Measurements from ENCODE around the gene MYF6.

The MYF6 gene

DNA sequence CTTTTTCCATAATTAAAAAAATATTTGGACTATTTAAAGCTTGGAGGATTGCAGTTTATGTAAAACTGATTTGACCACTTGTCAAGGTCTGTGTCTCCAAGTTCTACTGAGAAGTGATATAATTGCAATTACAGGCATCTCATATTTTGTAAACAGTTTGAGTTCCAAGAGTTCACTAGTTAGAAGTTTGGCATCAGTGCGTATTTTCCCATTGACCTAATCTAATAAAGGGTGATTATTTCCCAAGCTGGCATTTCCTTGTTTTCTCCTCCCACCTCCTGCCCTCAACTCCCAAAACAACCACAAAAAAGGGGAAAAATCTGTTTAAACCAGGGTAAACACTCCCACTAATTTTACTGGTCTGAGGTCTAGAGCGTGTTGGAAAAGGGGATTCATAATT is 3.0 kb upstream of the MYF6 start:
- no peak for DNase-seq (ENCODE audit: low read depth in 2 of 2)

DNA sequence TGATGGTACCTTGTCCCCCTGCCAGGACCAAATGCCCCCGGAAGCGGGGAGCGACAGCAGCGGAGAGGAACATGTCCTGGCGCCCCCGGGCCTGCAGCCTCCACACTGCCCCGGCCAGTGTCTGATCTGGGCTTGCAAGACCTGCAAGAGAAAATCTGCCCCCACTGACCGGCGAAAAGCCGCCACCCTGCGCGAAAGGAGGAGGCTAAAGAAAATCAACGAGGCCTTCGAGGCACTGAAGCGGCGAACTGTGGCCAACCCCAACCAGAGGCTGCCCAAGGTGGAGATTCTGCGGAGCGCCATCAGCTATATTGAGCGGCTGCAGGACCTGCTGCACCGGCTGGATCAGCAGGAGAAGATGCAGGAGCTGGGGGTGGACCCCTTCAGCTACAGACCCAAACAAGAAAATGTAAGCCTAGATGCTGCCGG is 410 bp downstream of the MYF6 start:
- DNase-seq (ENCODE audit: low read depth in 2 of 2) = no peak

DNA sequence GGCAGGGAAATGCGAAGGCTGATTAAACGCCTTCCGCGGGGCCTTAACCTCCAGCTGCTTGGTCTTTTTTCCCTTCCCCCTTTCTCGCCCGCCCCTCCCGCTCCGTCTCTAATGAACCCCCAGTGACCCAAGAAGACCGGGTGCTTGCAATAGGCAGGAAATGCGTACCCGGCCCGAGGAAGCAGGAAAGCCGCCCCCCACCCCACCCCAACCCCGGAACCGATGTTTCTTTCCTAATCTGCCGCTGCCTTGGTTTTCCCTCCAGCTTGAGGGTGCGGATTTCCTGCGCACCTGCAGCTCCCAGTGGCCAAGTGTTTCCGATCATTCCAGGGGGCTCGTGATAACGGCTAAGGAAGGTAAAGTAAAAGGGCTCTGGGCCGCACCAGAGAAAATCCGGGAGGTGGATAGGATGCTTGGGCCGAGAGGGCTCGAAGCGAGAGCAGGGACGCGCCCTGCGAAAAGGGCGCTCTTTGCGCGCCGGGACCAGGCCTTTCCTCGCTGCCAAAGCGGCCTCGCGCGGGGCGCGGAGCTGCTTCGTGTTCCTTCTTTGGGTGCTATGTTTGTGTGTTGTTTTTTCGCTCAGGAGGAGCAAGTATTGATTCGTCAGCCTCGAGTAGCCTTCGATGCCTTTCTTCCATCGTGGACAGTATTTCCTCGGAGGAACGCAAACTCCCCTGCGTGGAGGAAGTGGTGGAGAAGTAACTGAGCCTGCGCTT is 983 bp downstream of the MYF6 start:
- DNase-seq (ENCODE audit: low read depth in 2 of 2) = no peak

DNA sequence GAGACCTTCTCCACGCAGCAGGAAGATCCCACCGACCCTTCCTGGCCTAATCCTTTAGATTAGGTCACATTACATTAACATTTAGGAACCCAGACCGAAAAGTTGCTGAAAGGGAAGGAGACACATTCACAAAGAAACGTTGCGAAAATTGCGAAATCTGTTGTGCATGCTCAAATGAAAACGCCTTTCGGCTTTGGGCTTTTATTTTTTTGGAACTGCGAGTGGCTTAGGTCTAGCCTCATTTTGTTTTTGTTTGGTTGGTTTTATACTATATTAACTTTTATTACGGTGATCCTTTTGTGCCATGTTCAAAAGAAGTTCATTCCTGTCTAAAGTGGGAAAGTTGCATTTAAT is 1.5 kb downstream of the MYF6 start:
- no peak for DNase-seq (ENCODE audit: low read depth in 2 of 2)

DNA sequence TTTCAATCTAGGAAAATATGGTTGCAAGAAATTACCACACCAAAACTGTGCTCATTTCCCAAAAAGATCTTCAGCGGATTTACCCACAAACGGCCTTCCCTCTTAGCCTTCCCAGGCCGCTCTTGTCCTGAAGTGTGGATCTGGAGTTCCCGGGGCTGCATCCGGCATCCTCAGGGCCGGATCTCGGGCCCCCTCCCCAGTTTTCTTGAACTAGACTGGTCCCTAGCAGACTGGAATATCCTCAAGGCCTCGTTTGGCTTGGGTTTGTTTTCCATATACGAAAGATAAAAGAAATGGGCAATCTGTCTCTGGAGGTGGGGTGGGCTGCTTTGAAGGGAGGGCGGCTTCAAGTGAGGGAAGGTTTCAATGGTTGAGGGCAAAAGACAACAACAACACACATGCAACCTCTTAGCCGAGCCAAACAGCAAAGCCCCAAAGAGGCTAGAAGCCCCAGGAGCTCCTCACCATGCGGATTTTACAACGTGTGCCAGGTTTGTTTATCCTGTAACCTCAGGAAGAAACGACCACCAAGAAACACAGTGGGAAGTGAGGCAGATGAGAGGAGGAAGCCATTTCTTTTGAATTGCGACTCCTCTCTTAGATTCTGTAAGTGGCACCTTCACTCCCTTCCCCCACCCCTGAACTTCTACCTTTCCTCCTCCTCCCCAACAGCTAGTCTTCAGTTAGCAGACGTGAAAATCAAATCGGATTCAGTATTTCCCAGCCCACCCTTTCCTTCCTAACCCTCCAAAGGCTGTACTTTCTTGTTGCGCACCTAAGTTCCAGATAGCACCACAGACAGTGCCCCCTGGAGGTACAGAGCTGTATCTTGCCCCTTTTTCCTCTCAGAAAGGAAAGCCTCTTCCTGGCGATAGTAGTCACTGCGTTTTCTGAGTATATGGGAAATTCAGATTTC is 2.6 kb downstream of the MYF6 start:
- DNase-seq (ENCODE audit: low read depth in 2 of 2) = no peak

DNA sequence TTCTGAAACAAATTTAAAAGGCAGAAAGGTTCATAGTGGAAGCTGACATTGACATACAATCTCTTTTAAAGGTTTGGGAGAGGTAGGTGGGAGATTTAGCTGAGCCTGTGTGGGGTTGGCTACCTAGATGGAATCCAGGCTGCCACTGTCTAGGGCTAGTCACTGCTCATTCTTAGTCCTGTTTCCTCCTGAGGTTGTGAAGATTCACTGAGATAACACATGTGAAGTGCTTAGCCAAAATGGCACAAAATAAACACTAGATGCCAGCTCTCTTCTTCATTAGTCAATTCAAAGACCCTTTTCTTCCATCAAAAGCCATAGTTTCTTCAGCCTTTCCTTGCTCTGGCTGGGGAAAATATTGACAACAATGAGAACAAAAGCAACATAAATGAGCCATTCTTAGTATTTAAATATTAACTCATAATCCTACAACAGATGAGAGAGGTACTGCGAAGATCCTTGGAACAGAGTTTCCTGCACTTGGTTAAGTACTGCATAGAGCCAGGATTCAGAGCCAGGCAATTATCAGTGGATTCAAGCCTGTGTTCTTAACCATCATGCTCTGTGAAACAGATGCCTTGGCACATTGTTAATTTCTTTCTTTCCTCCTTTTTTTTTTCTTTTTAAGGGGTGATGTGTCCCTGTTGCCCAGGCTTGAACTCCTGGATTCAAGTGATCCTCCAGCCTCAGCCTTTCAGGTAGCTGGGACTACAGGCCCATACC is 3.5 kb downstream of the MYF6 start:
- DNase-seq (ENCODE audit: low read depth in 2 of 2) = no peak

DNA sequence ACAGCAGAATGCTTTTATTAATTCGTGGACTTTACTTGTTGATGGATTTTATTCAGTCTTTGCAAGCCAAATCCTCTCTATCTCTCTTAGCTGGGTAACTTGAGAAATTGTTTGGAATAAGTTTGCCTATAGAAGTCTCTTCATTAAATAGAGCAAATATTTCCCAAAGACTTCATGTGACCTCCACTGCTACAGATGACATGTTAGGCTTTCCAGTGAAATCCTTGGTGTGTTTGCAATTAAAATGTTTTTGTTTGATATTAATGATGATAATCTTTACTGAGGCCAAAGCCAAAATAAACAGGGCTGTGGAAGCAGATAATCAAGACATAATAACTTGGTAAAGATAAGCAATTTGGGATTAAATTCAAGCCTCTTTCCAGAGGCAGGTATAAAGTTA is 4.4 kb downstream of the MYF6 start:
- DNase-seq (ENCODE audit: low read depth in 2 of 2) = no peak

DNA sequence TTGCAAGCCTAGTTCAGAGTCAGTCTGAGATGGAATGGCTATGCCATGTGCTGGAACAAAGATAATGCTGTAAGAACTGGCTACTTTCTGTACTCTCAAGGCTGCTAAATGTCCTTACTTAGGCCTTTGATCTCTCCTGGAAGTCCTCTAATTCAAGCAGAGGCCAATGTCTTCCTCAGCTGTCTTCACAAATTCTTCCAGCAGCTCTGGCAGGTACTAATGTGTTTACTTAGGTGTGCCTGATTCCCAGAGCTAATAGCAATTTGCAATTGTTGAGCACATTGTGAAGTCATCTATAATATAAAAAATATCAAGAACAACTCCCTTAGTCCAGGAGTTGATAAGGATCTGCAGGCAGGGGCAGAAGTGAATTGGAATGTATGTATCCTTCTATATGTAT is 5.4 kb downstream of the MYF6 start:
- DNase-seq (ENCODE audit: low read depth in 2 of 2) = no peak

DNA sequence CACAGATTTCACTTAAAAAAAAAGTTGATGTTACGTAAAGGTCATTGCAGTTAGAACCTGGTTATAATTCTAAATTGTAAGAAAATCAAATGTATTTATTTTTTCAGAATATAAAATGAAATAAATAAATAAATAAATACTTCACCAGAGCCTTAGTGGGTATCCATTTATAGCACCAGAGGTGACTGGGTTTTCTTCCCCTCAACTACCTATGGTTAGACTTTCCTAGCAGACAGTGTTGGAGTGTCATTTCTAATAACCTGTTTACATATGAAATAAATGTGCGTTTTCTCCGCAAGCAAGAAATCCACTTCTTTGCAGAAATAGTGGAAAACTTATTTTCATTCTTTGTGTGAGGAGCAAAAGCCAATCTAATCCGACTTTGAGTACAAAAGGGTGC is 6.0 kb downstream of the MYF6 start:
- no peak for DNase-seq (ENCODE audit: low read depth in 2 of 2)

DNA sequence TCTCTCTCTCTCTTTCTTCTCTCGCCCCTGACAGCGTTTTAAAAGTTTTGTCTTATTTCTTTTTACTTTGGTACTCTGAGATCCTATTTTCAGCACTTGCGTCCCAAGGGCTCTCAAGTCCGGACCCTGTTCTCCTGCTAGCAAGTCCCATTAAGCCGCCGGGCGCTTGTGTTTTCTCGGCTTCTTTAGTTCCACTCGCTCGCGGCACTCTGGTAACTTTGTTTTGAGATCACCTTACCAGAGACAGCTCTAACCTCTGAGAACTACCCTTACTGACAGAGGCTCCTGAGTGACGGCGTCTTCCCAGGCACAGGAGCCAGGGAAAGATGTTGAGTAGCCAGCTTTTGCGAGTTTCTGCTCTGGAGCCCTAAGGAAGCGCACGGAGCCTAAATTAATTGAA is 6.6 kb downstream of the MYF6 start:
- no peak for DNase-seq (ENCODE audit: low read depth in 2 of 2)

DNA sequence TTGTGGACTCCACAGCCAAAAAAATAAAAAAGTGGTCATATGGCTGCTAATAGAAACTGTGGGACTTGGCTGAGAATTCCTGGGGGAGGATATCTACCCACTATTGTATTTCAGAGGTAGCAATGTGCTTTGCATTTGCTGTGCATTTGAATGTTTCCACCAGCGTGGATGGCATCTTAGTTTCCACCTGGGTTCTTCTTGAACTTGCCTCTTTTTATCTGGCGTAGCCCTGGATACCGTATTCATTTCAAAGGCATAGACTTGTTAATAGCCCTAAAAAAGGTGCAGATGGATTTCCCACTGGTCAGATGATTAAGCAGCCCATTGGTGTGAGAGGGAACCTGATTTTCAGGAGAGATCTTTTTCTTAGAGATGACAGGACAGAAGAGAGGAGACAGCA is 7.4 kb downstream of the MYF6 start:
- DNase-seq (ENCODE audit: low read depth in 2 of 2) = no peak

DNA sequence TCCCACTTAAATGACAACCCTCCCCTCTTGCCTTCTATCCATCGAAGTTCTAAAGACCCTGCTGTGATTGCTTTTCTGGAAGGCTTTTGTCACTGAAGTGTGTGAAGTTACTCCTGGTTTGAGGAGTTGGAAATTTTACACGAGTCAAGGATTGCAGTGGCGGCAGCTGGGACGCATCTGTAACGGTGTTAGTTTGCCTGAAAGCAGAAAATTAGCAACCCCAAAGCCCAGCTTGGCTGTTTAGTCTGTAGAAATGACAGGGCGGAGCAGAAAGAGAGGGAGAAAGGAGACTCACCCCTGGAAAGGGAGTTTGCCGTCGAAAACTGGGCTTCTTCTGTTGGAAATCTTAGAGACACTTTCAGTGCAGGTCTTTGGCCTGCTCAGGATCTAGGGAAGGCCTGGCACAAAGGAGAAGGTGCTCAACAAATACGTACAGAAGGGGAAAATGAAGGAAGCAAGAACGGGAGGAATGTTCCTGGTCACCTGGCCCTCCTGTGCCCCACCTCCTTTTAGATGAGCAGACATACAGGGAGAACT is 8.3 kb downstream of the MYF6 start:
- DNase-seq (ENCODE audit: low read depth in 2 of 2) = no peak

DNA sequence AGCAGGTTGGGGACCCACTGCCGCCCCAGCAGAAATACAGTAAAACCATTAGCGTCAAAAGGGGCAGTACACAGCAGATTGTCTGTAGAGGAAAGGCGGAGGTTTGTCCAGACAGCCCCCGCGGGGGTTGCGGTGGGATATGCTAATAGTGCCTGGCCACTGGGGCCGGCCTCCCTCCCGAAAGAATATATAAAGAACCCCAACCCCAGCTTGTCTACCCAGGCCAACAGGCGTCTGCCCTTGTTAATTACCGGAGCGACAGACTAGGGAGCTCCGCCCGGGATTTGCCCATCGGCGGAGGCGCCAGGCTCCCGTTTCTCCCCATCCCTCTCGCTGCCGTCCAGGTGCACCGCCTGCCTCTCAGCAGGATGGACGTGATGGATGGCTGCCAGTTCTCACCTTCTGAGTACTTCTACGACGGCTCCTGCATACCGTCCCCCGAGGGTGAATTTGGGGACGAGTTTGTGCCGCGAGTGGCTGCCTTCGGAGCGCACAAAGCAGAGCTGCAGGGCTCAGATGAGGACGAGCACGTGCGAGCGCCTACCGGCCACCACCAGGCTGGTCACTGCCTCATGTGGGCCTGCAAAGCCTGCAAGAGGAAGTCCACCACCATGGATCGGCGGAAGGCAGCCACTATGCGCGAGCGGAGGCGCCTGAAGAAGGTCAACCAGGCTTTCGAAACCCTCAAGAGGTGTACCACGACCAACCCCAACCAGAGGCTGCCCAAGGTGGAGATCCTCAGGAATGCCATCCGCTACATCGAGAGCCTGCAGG is 9.4 kb downstream of the MYF6 start, which contains the start of gene MYF5:
TSS of gene MYF5 (plus strand) at position 217 of the 774 bp plus-strand sequence. CDS start at position 369, 152 bp downstream.
- DNase-seq (ENCODE audit: low read depth in 2 of 2) = no peak

DNA sequence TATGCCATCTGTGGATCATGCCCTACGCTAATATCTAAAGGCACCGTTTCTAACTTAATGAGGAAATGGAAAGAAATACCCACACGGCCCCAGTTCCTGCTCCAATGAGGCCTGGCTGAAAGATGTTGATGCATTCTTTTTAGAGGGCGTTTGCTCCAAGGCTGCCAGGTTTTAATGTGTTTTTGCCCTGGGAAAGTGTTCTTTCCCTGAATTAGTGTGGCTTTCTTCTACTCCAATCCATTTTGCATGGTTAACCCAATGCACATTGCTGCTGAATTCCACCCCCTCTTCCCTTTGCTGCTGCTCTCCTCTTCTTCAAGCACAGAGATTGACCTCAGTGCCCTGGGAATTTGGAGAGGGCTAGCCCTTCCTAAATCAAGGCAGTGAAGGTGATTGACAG is 10.4 kb downstream of the MYF6 start:
- DNase-seq (ENCODE audit: low read depth in 2 of 2) = no peak

DNA sequence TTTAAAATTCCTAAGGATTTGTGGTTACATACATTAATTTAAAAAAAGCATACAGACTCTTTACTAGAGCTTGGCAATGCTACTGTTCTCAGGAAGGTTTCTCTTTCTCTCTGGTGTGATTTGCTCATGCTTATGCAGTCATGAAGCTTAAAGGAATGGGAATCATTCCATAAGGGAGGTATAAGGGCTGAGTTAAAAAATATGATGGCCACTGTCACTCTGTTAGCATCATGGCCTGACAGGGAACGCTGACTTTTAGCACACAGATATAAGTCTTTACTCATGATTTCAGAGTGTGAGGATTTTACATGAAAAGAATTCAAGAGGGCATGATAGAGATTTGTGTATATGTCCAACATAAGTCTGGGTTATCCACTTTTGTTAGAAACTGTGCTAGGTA is 13.1 kb downstream of the MYF6 start:
- DNase-seq (ENCODE audit: low read depth in 2 of 2) = no peak

DNA sequence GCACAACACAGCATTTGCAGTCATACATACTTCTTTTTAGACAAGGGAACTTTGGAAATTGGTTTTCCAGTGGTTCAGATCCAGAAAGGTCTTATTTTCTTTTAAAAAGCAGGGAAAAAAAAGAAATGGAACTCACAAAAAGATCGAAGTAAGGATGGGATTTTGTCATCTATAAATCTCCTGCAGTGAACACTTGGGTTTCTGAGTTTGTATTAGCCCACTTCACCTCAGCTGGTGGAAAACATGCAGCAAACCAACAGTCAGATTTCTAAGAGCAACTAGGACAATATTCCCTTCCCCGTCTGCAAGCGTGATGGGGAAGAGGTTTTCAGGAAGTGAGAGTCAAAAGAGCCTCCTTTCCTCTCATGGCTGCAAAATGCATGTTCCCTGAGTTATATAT is 13.9 kb downstream of the MYF6 start:
- DNase-seq (ENCODE audit: low read depth in 2 of 2) = no peak

DNA sequence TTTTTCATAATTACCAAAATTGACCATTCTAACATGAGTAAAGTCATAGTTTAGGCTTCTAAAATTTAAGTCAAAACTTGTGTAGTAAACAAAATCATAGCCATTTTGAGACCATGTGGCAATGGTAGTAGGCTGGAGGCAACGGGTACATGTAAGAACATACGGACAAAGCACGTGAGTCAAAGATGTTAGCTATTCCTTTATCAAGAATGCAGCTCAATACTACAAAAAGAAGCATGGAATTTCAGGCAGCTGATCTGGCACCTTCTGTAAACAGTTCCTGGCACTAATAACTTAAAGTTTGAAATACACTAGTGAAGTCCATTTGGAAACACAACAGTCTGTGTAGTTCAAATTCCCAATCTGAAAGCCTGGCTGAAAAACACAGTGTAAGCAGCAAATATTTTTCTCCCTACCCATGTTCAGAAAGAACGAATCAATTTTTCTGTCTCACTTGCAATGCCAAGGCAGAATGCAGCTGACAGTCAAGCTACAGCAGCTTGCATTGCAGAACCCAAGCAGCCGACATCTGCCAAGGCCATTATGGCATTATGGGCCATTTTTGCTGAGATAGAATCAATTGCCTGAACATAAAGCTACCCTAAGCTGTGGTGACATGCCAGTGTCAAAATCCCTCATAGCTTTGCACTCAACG is 38.5 kb downstream of the MYF6 start:
- no peak for DNase-seq (ENCODE audit: low read depth in 2 of 2)

DNA sequence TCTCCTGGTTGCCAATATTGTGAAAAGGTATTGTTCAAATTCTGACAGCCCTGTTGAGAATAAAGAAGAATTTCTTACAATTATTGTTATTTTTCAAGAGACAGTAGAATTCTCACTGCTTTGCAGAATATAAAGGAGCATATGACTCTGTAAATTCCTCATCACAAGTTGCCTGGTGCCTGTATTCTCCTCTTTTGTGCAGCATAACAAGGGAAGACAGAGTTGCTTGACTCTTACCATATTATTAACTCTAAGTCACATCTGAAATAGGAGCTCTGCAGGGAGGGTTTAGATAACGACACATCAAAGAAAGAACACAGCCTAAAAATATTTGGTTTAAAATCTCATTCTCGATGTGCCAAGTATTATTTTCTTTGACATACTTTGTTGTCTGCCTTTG is 40.4 kb downstream of the MYF6 start:
- no peak for DNase-seq (ENCODE audit: low read depth in 2 of 2)

DNA sequence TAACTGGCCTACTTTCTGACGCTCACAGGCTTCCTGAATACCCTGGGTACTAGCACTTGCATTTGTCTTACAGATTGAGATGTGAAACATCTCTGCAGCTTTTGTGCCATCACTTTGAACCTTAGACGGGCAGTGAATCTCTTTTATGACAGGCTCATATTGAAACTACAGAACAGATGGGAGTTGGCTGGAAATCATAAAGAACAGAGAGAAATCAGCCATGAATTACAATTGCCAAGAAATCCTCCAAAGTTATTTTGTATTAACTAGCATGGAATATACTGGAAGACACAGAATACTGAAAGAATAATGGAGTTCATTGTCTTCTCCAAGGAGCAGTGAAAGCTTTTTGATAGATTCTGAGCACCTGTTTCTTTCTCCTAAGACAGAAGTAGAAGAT is 42.0 kb downstream of the MYF6 start:
- no peak for DNase-seq (ENCODE audit: low read depth in 2 of 2)

DNA sequence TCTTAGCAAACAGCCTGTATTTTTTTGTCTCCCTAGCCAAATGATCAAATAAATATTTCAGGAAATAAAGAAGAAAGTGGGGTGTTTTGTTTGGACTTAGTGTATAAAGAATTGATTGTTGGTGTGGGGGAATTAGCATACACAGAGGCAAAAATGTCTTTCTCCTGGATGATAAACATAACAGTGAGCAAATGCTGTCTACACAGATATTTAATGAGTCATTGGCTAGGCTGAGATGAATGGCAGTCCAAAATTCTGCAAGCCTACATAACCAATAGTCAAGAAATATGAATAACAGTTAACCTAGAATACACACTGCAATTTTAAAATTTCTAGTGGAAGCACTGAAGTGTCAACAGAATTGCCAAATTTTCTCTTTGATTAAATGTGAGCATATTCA is 45.0 kb downstream of the MYF6 start:
- DNase-seq (ENCODE audit: low read depth in 2 of 2) = no peak

DNA sequence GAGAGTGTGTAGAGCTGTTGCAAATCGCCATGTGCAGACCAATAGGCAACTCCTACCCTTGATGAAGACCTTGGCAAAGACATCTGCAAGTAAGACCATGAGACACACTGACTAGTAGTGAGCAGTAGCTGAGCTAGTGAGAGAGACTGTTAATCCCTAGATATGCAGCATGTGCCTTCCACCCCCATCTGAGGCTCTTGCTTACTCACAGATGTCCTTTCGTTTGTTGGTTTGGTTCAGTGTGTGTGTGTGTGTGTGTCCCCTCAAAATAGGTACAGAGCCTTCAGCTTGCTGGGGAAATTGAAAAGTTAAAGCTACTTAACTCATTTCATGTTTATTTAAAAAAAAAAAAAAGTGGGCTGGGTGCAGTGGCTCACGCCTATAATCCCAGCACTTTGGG is 46.8 kb downstream of the MYF6 start:
- DNase-seq (ENCODE audit: low read depth in 2 of 2) = no peak
